Embryonic facial prominence (tissue), 1 donor: ENCODE data around the gene PACRG.

Experiments used
- DNase-seq: peaks from one replicate; pipeline ENCODE4 v3.0.0-alpha.2; 2016; ENCODE audit errors: extremely low spot score

The PACRG gene

DNA sequence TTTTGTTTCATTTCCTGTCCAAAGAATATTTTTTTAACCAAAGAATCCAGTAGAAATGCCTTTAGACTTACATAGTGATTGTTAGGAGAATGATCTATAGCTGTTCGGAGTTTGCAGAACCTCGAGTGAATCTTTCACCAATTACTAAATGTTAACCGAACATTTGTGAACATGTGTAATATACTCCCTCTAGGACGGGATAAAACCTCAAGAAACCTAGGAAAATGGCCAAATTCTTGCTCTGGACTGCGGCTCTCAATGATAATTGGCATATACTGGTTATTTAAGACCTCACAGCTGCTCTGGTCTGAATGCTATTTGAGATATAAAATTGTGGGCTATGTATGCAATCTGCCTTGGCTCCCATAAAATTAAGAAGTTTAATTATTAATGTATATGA is 137.1 kb downstream of the PACRG start:
- DNase-seq = no peak

- no peak for DNase-seq
These were observed 138.9 kb downstream of the PACRG start for GRCh38 chr6:162866656-162867055.

DNA sequence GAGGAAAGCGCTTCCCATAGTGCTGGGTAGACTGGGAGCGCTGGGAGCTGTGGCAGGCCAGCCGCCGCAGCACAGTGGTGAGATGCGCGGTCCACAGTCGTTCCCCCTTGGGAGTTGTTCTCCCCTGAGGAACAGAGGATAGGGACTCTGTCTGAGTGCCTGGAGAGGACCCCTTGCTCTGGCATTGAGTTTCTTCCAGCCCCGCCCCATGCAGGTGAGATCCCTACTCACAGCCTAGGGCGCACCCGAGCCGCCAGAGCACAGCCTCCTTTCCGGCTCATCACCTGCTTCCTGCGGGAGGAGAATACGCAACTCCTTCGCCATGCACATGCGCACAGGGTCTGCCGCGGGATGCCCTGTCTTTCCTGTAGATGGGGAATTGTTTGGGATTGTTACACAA is 140.6 kb downstream of the PACRG start:
- DNase-seq = no peak

DNA sequence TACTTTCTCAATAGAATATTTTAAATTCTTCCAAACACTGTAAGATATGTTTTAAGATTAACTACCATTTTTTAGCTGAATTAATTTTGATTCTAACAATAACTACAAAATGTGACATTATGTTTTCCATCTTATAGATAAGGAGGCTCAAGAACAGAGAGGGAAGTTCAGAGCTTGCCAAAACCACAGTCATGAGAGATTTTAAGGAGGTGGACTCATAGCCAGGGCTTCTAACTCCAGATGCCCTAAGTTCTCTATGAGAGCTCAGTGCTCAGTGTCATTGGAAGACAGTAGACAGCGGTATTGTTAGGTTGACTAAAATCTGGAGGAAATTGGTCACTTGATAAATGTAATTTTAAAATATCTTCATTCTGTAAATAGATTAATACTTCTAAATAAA is 144.2 kb downstream of the PACRG start:
- DNase-seq = no peak

- no peak for DNase-seq
These were observed 145.8 kb downstream of the PACRG start for GRCh38 chr6:162873537-162873936.

GRCh38 chr6:162875070-162875469 is 147.3 kb downstream of the PACRG start:
- no peak for DNase-seq

DNA sequence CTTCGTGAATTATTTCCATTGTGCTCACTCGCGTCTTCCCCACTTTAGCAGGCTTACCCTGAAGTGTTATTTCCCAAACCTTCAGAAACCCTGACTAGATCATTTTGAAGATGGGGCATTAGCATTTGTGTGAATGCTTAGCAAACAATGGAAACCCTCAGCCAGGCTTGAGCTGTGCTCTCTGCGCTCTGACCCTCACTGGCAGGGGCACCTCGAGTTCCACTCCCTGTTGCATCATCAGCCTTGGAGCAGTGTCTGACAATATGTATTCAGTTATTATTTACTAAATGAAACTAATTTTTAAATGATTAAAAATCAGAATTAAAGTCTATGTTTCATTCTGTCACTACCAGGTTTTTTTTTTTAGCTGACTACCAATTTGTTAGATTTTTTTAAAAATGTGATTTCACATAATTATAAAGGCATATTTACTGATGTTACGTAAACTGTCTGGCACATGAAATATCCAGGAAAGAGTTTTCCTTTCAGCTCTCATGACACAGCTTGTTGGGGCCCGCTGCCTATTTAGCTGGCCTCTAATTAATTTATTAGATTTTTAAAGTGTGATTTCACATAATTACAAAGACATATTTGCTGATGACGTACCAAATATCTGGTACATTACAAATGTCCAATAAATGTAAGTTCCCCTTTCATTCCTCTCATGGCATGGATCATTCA is 155.2 kb downstream of the PACRG start:
- no peak for DNase-seq

DNA sequence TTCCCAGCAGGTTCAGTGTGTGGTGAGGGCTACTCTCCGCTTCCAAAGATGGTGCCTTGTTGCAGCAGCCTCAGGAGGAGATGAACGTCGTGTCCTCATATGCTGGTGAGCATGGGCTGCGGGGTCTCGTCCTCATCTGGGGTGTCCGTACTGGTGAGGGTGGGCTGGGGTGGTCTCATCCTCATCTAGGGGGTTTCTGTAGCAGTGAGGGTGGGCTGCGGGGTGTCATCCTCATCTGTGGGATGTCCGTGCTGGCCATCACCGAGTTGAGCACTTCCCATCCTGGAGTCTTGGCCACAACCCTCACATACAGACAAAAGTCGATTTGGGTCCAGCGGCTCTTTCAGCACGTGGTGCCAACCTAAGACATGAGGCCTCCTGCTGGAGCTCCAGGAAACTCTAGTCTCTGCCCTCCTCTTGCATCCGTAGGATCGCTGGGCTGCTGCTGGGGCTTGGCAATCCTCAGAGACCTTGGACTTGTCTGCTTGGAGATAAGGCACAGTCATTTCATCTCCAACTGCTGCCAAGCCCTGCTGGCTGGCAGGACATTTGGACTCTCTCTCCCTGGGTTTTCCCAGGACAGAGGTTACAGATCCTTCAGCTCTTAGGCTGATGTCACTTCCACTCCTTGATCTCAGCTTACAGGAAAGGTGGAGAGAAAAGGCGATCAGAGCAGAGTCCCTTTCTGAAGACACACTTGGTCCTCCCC is 160.4 kb downstream of the PACRG start:
- no peak for DNase-seq

- no peak for DNase-seq
These were observed 161.5 kb downstream of the PACRG start for GRCh38 chr6:162889303-162889702.

GRCh38 chr6:162898011-162898410 is 170.2 kb downstream of the PACRG start:
- DNase-seq = no peak

DNA sequence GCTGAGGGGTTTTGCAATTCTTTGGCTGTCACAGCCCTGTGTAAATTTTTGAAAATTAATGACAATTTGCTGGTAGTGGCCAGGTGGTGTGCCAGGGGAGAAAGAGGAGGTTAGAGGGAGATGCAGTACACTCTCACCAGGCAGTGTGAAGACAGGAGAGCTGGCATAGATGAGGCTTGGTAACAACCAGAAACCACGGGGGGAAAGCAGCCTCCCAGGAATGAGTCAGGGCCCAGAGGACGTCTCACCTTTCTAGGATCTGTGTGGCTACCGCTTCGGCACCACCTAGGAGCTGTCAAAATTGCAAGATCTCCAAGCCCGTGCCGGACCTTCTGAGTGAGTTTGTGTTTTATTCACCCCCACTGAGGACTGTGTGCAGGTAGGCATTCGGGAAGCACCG is 171.4 kb downstream of the PACRG start:
- DNase-seq = no peak

GRCh38 chr6:162900503-162900902 is 172.7 kb downstream of the PACRG start:
- no peak for DNase-seq

DNA sequence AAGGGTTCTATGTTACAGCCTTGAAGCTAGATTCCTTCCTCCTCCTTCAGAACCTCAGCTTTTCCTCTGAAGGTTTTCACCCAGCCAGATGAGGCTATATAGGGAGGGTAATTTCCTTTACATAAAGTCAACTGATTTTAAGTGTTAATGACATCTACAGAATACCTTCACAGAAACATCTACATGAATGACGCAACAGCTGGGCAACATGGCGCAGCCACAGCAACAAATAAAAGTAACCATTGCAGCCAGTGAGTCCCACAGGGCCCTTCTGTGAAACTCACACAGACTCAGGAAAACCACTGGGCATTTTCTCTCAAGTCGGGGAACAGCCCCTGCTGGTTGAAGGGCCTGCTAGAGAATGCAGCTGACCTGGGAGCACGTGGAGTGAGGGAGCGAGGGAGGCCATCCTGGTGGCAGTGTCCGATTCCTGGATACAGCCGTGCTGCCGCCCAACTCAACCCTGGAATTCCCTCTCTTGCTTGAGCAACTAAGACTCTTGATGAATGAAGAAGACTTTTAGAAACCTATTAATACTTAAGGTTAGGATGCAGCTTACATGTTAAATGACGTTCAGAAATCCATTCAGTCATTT is 176.4 kb downstream of the PACRG start:
- DNase-seq = no peak

DNA sequence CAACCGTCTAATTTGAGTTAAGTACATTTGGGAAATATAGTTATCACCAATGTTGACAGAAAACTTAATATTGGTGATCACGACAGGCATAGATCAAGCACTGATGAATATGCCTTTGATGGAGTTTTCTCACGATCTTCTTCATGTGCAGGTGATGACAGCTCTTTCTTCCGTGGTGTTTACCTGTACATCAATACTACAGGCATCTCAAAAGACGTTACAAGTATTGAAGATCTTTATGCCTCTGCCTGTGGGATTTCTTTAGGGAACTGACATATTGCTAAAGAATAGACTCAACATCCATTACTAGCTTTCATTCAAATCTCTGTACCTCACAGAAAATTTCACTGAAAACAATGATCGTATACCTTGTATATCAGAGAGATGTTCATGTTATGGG is 178.7 kb downstream of the PACRG start:
- DNase-seq = no peak

GRCh38 chr6:162907876-162908481 is 180.2 kb downstream of the PACRG start:
- no peak for DNase-seq

DNA sequence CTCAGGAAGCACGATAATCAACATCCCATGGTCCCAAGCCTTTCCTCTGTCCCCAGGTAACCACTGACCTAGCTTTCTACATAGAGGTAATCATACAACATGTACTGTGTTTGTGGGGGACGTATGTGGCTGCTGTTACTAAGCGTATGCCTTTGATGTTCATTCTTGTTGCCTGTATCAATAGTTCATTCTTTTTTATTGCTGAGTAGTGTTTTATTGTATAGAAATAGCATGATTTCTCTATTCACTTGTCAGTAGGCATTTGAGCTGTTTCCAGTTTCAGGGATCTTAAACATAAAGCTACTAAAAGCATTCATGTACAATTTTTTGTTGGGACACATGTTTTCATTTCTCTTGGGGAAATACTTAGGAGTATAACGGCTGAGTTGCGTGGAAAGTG is 185.4 kb downstream of the PACRG start:
- no peak for DNase-seq

GRCh38 chr6:162917506-162917905 is 189.7 kb downstream of the PACRG start:
- DNase-seq = no peak

- DNase-seq = no peak
These were observed 193.3 kb downstream of the PACRG start for GRCh38 chr6:162921062-162921461.

GRCh38 chr6:162921510-162922040 is 193.8 kb downstream of the PACRG start:
- DNase-seq = no peak

- no peak for DNase-seq
These were observed 194.9 kb downstream of the PACRG start for GRCh38 chr6:162922563-162923166.

DNA sequence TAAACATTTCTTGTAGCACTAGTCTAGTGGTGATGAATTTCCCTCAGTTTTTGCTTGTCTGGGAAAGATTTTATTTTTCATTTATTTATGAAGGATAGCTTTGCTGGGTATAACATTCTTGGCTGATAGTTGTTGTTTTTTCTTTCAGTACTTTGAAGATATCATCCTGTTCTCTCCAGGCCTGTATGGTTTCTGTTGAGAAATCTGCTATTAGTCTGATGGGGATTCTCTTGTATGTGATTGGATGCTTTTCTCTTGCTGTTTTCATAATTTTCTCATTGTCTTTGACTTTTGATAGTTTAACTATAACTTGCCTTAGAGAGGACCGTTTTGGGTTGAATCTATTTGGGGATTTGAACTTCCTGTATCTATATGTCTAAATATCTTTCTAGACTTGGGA is 207.1 kb downstream of the PACRG start:
- DNase-seq = no peak

GRCh38 chr6:162940426-162940825 is 212.7 kb downstream of the PACRG start:
- no peak for DNase-seq
